Forelimb muscle (tissue), 1 donor: Measurements from ENCODE around the gene WASHC4. TPM values are rescaled to one million over a fixed set of nuclear protein-coding genes. Genes with fewer than 3 reads are reported as not detected.
"Not testable (repeated sequence)": the region's sequence is repeated elsewhere in the genome, so short reads cannot be mapped to it uniquely, and the experiment has no call there.

Experiments
- DNase-seq: peaks from one replicate; pipeline ENCODE4 v3.0.0-alpha.2; 2013; ENCODE audit warnings: low read depth
- polyA plus RNA-seq: library from polyadenylated mRNA; unstranded; fragments of 120-200 nt; gene quantifications from one replicate; pipeline ENCODE4 v1.2.1, GENCODE V29; 2013; ENCODE audit not compliant: insufficient read length

The WASHC4 gene
- polyA plus RNA-seq, 1 donor, result 33.0 TPM

GRCh38 chr12:105090361-105090760 is 17.2 kb upstream of the WASHC4 start:
- no peak for DNase-seq

- DNase-seq, result no peak
Measured at GRCh38 chr12:105091476-105092206, 15.9 kb upstream of the WASHC4 start.

GRCh38 chr12:105092336-105092735 is 15.2 kb upstream of the WASHC4 start:
- no peak for DNase-seq

- DNase-seq, result not testable (repeated sequence)
Measured at GRCh38 chr12:105095338-105095737, 12.2 kb upstream of the WASHC4 start.

- DNase-seq, result no peak
Measured at GRCh38 chr12:105099356-105099755, 8.2 kb upstream of the WASHC4 start.

- DNase-seq, result no peak
Measured at GRCh38 chr12:105100207-105100985, 7.1 kb upstream of the WASHC4 start.

GRCh38 chr12:105100998-105101397 is 6.5 kb upstream of the WASHC4 start:
- DNase-seq, result no peak

GRCh38 chr12:105102673-105103072 is 4.9 kb upstream of the WASHC4 start:
- no peak for DNase-seq

- no peak for DNase-seq
Measured at GRCh38 chr12:105104762-105105161, 2.8 kb upstream of the WASHC4 start.

GRCh38 chr12:105106621-105107020 is 910 bp upstream of the WASHC4 start:
- no peak for DNase-seq

- DNase-seq, result no peak
Measured at GRCh38 chr12:105107171-105107493, 399 bp upstream of the WASHC4 start.

GRCh38 chr12:105109465-105110212 is 2.1 kb downstream of the WASHC4 start:
- DNase-seq, result no peak

- no peak for DNase-seq
Measured at GRCh38 chr12:105110851-105111250, 3.3 kb downstream of the WASHC4 start.

GRCh38 chr12:105113094-105113493 is 5.6 kb downstream of the WASHC4 start:
- no peak for DNase-seq

- DNase-seq, result no peak
Measured at GRCh38 chr12:105116969-105117368, 9.4 kb downstream of the WASHC4 start.

- no peak for DNase-seq
Measured at GRCh38 chr12:105120551-105120950, 13.0 kb downstream of the WASHC4 start.

GRCh38 chr12:105138248-105138647 is 30.7 kb downstream of the WASHC4 start:
- DNase-seq, result no peak

- no peak for DNase-seq
Measured at GRCh38 chr12:105141320-105141922, 33.9 kb downstream of the WASHC4 start.

- DNase-seq, result no peak
Measured at GRCh38 chr12:105142259-105142658, 34.7 kb downstream of the WASHC4 start.

- no peak for DNase-seq
Measured at GRCh38 chr12:105156260-105156659, 48.7 kb downstream of the WASHC4 start.

- DNase-seq, result no peak
Measured at GRCh38 chr12:105157606-105158005, 50.1 kb downstream of the WASHC4 start.

- peak; percentile 5 for DNase-seq
Measured at GRCh38 chr12:105158876-105159275, 51.3 kb downstream of the WASHC4 start.
